Raji (cell line): ENCODE data around the gene CAPG.

ENCODE experiments used
- POLR2A ChIP-seq: IDR thresholded peaks from 2 replicates; pipeline ENCODE4 v1.6.1; 2011; ENCODE audit warnings: low read depth, low read length, control low read depth; ENCODE audit not compliant: insufficient read depth

The CAPG gene

DNA sequence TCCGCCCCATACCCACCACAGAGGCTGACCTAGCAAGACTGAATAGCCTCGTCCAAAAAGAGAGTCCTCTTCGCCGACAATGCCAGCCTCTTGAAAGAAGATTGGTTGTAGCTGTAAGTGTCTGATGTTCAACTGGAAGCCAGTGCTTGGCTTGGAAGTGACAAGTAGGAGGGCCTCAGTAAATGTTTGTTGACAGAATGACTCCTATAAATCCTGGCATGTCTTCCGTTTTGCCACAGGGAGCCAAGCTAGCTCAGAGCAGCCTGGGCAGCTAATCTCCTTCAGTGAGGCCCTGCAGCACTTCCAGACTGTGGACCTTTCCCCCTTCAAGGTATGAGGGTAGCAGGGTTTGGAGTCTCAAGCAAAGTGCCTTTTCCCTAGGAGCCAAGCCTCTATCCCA lies 40.7 kb downstream of the CAPG start:
- TF ChIP-seq POLR2A: no peak

GRCh38 chr2:85368921-85369320 lies 41.2 kb downstream of the CAPG start:
- TF ChIP-seq POLR2A: no peak

DNA sequence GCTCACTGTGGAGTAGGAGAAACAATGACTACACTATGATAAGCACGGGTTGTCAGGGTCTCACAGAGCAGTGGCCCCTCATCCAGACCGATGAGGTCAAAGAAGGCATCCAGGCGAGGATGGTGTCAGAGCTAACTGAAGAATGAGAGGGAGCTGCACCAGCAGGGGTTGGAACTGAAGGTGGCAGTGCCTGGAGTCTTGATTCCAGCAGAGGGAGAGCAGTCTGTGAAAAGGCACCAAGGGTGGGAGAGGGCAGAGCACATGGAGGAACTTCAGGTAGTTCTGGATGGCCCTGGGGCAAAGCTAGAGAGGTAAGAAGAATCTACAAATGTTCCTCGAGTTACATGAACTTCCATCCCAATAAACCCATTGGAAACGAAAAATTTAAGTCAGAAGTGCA lies 43.0 kb downstream of the CAPG start:
- TF ChIP-seq POLR2A: no peak

DNA sequence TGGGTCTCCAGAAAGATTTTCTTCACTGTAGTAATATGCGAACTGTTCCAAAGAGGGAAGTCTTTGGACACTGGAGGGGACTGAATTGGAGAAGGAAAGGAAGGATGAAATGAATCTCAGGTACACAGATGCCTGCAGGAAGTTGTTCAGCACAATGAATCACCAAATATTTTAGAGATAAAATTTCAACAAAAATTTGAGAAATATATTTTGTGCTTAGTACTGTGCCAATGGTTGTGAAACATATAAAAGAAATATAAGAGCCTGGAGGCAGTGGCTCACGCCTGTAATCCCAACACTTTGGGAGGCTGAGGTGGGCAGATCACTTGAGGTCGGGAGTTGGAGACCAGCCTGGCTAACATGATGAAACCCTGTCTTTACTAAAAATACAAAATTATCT lies 52.4 kb downstream of the CAPG start:
- TF ChIP-seq POLR2A: no peak

DNA sequence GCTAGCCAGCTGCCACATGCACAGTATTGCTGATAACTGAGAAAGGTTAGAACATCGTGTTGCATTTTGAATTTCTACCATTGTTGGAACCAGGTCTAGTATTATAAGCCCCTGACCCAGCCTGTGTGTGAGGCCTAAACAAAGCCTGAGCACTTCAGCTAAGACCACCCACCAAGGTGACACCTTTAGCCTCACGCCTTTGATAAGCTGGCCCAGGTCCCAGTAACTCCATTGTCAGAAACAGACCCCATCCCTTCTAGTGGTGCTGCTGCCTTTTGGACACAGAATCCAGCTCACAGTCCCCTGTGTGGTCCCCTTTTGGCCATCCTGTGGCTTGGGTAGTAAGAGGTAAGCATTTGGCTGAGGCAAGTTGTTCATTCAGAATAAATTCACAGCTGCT lies 54.0 kb downstream of the CAPG start:
- TF ChIP-seq POLR2A: no peak

GRCh38 chr2:85355521-85355920 lies 54.6 kb downstream of the CAPG start:
- no peak for TF ChIP-seq POLR2A

DNA sequence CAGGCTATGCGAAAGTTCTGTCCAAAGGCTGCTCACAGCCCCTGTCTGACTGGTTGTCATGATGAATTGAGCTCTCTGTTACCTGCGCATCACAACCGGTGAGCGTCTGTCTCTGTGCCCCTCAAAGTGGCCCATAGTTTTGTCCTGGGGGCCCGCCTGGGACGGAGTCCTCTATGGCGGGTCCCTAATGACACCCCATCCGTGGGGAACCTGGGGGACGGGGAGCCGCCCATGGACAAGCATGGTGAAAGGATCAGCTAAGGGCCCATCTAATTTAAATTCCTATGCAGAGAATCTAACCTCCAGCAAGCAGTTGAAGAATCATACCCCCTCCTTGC lies 55.1 kb downstream of the CAPG start:
- no peak for TF ChIP-seq POLR2A

- peak; percentile 99 for TF ChIP-seq POLR2A
Measured at GRCh38 chr2:85354286-85355072, 55.7 kb downstream of the CAPG start, which contains the start of the genes ELMOD3 and RETSAT. Gene ELMOD3 (plus strand): TSS chr2:85354769. CDS start chr2:85357199, 2,430 bp downstream. Gene RETSAT (minus strand): TSS chr2:85354528. CDS start chr2:85354507, 21 bp downstream.

- TF ChIP-seq POLR2A: no peak
Measured at GRCh38 chr2:85353876-85354285, 56.3 kb downstream of the CAPG start.

GRCh38 chr2:85347599-85347998 lies 62.6 kb downstream of the CAPG start:
- no peak for TF ChIP-seq POLR2A
